Lower leg skin (tissue), 3 donors: ENCODE data around the gene UBFD1.
"Not testable (repeated sequence)": the region's sequence is repeated elsewhere in the genome, so short reads cannot be mapped to it uniquely, and the experiment has no call there.

Source experiments
- CTCF ChIP-seq, 3 donors: fragments of 450-650 bp; IDR thresholded peaks; one replicate each; pipeline ENCODE4 v1.5.1; 2016; ENCODE audit warnings: antibody characterized with exemption in 3 of 3, mild to moderate bottlenecking in 3 of 3, moderate library complexity in 2 of 3
- POLR2A ChIP-seq, 2 donors: fragments of 450-650 bp; IDR thresholded peaks; one replicate each; pipeline ENCODE4 v1.6.1; 2016 to 2017; ENCODE audit warnings: antibody characterized with exemption in 2 of 2, mild to moderate bottlenecking in 1 of 2, moderate library complexity in 1 of 2

- TF ChIP-seq POLR2A, CTCF (IDR thresholded peaks at IDR 0.05): not testable (repeated sequence)
These were observed 46.6 kb upstream of the UBFD1 start for GRCh38 chr16:23510915-23511270.
